Gastroesophageal sphincter (tissue), 4 donors: ENCODE results near the gene MUC6. TPM values are rescaled to one million over a fixed set of nuclear protein-coding genes. Genes with fewer than 3 reads are reported as not detected.

Source experiments
- ATAC-seq: fragments of 150-250 bp; one replicate; pipeline ENCODE4 v1.9.1; 2016; ENCODE audit warnings: mild to moderate bottlenecking, moderate library complexity
- H3K27ac ChIP-seq, 4 donors: fragments of 200-600 bp; sonication (generic) in 3 of 4; 1 replicate in 3 of 4; 2 replicates in 1 of 4; pipeline ENCODE4 v1.5.1; 2016 to 2019
- H3K27me3 ChIP-seq: fragments of 200-600 bp; sonication (generic); one replicate; pipeline ENCODE4 v1.5.1; 2019
- H3K36me3 ChIP-seq, 2 donors: fragments of 200-600 bp; sonication (generic); one replicate each; pipeline ENCODE4 v1.5.1; 2019; ENCODE audit warnings: control low read depth in 1 of 2
- H3K4me1 ChIP-seq, 3 donors: fragments of 200-600 bp; sonication (generic); 1 replicate in 2 of 3; 2 replicates in 1 of 3; pipeline ENCODE4 v1.5.1; 2016 to 2019; ENCODE audit warnings: control low read depth in 2 of 3
- H3K4me3 ChIP-seq, 2 donors: fragments of 200-600 bp; sonication (generic); one replicate each; pipeline ENCODE4 v1.5.1; 2019; ENCODE audit warnings: mild to moderate bottlenecking in 1 of 2, moderate library complexity in 1 of 2
- H3K9me3 ChIP-seq, 3 donors: fragments of 200-600 bp; sonication (generic); one replicate each; pipeline ENCODE4 v1.5.1; 2017 to 2019; ENCODE audit warnings: control low read depth in 2 of 3
- CTCF ChIP-seq, 4 experiments: fragments of 200-600 bp in 2 of 4; fragments of 450-650 bp in 2 of 4; sonication (generic) in 1 of 4; IDR thresholded peaks; one replicate each; pipeline ENCODE4 v1.5.1; 2017 to 2019; ENCODE audit warnings: antibody characterized with exemption in 4 of 4, mild to moderate bottlenecking in 2 of 4, moderate library complexity in 2 of 4
- EP300 ChIP-seq: sonication (generic); formaldehyde crosslinking; IDR thresholded peaks from one replicate; pipeline ENCODE4 v1.6.1; 2017; ENCODE audit warnings: antibody characterized with exemption, mild to moderate bottlenecking
- POLR2A ChIP-seq, 2 donors: fragments of 450-650 bp; IDR thresholded peaks; one replicate each; pipeline ENCODE4 v1.6.1; 2017; ENCODE audit warnings: antibody characterized with exemption in 2 of 2, mild to moderate bottlenecking in 2 of 2, moderate library complexity in 1 of 2
- POLR2AphosphoS5 ChIP-seq: sonication (generic); formaldehyde crosslinking; IDR thresholded peaks from one replicate; pipeline ENCODE4 v1.6.1; 2017; ENCODE audit warnings: antibody characterized with exemption
- WGBS, 2 donors: methylation state at CpG; one replicate each; pipeline ENCODE4 v1.1.5; 2018; ENCODE audit warnings: low coverage in 1 of 2; 5-methylcytosine and 5-hydroxymethylcytosine counted together
- total RNA-seq, 4 donors: library from RNA; depleted of rRNA; stranded (reverse); fragments of >200 nt; gene quantifications; one replicate each; pipeline ENCODE4 v1.1.0, GENCODE V29; 2016

MUC6 gene
- total RNA-seq, 4 donors from 2014 or later = 0.77 TPM; not detected in 3

- Histone ChIP-seq H3K9me3 (no peaks in the 10 kb centered on the region), H3K27me3 (peaks cover 80% of the 10 kb centered on the region), H3K4me3 (no peak overlapping the region), H3K4me1 (peaks cover 0 to 8% (median 0%) of the 10 kb centered on the region in 3 donors), H3K36me3 (no peaks in the 10 kb centered on the region), H3K27ac (no peak overlapping the region)
- TF ChIP-seq EP300 (no peak), CTCF (IDR thresholded peaks at IDR 0.05) (no peak), POLR2AphosphoS5 (no peak), POLR2A (IDR thresholded peaks at IDR 0.05) (no peak)
- no CpG with 5 or more reads among the region's 18 CpGs for WGBS, 2 donors
- no peak for ATAC-seq
Measured at GRCh38 chr11:1049911-1050580, 13.5 kb upstream of the MUC6 start.

DNA sequence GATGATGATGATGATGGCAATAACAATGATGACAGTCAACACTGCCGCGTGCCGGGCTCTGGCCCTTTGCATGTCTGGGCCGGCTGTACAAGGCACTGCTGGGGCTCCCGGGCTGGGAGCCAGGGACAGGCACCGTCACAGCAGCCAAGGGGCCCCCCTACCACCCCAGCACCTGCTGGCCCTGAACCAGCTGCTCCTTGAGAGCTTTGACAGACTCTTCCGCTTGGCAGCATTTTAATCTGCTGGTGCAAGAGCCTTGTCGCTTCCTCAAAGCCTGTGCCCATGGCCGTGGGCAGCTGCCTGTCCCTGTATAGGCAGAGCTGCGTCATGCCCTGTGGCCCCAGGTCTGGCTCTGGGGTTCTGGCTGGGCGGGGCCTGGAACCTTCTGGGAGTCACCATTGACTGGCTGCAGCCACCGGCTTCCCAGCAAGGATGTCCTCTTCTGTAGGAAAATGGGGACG, 12.9 kb upstream of the MUC6 start:
- H3K27me3 ChIP-seq = peaks cover 74% of the 10 kb centered on the region
- H3K9me3 ChIP-seq = no peaks in the 10 kb centered on the region
- no peak for ATAC-seq
- no peaks in the 10 kb centered on the region for H3K36me3 ChIP-seq
- no peak overlapping the region for H3K4me3 ChIP-seq
- TF ChIP-seq EP300 (no peak), POLR2AphosphoS5 (no peak), CTCF (IDR thresholded peaks at IDR 0.05) (no peak), POLR2A (IDR thresholded peaks at IDR 0.05) (no peak)
- H3K27ac ChIP-seq = no peak overlapping the region
- H3K4me1 ChIP-seq = peaks cover 0 to 8% (median 0%) of the 10 kb centered on the region in 3 donors
- no CpG with 5 or more reads among the region's 13 CpGs for WGBS, 2 donors

DNA sequence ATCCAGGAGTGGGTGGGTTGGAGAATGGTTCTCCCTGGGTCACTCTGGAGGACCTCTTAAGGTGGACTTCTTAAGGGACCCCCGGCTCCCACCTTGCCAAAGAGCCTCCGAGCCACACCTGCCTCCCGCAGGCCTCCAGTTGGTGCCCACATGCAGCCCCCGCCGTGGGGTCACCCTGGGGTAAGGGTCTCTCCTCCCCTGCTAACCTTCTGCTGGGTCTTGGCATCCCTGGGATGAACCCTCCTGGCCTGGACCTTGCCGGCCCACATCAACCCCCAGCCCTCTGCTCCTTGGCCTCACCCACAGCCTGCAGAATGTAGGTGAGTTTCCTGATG, 12.5 kb upstream of the MUC6 start:
- Histone ChIP-seq H3K4me1 (peaks cover 0 to 8% (median 0%) of the 10 kb centered on the region in 3 donors), H3K36me3 (no peaks in the 10 kb centered on the region), H3K4me3 (no peak overlapping the region), H3K27me3 (peaks cover 70% of the 10 kb centered on the region), H3K9me3 (no peaks in the 10 kb centered on the region), H3K27ac (no peak overlapping the region)
- ATAC-seq = no peak
- WGBS, 2 donors = 87% methylated on average over 5 of the region's 6 CpGs; no CpG with 5 or more reads in 1 of the 2 donors
- TF ChIP-seq POLR2A (IDR thresholded peaks at IDR 0.05) (no peak), EP300 (no peak), CTCF (IDR thresholded peaks at IDR 0.05) (no peak), POLR2AphosphoS5 (no peak)

- 37 to 53% methylated on average over 6 to 20 of the region's 25 CpGs for WGBS, 2 donors
- no peak for ATAC-seq
- H3K36me3 ChIP-seq = no peaks in the 10 kb centered on the region
- H3K27ac ChIP-seq = no peak overlapping the region
- no peaks in the 10 kb centered on the region for H3K9me3 ChIP-seq
- peaks cover 69% of the 10 kb centered on the region for H3K27me3 ChIP-seq
- no peak for TF ChIP-seq POLR2A (IDR thresholded peaks at IDR 0.05)
- TF ChIP-seq POLR2AphosphoS5 = no peak
- TF ChIP-seq EP300 = no peak
- TF ChIP-seq CTCF (IDR thresholded peaks at IDR 0.05) = no peak
- peaks cover 0 to 8% (median 0%) of the 10 kb centered on the region in 3 donors for H3K4me1 ChIP-seq
- no peak overlapping the region for H3K4me3 ChIP-seq
Measured at GRCh38 chr11:1048375-1049070, 12.0 kb upstream of the MUC6 start.
